HPDE6-E6E7 (cell line): ENCODE measurements around the gene NAT10.
"Not testable (repeated sequence)": the region's sequence is repeated elsewhere in the genome, so short reads cannot be mapped to it uniquely, and the experiment has no call there.

Source experiments
- DNase-seq: peaks from one replicate; pipeline ENCODE4 v3.0.0; 2011; ENCODE audit warnings: missing footprints; ENCODE audit errors: extremely low spot score

The NAT10 gene

DNA sequence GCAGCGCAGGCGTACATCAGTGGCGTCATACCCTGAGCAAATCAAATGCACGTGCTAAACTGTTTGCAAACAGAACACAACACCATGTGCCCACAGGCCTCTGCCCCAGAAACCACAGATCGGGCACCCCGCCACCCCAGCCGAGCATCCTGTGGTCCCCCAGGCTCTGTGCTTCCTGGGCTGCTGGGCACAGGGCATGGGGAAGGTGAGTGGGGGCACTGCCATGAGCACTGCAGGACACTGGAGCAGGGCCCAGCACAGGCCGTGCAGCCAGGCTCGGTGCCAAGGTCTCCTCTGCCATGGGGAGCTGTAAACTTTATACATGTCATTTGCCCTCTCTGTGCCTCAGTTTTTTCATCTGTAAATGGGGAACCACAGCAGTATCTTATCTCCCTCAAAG is 62.5 kb downstream of the NAT10 start:
- no peak for DNase-seq

DNA sequence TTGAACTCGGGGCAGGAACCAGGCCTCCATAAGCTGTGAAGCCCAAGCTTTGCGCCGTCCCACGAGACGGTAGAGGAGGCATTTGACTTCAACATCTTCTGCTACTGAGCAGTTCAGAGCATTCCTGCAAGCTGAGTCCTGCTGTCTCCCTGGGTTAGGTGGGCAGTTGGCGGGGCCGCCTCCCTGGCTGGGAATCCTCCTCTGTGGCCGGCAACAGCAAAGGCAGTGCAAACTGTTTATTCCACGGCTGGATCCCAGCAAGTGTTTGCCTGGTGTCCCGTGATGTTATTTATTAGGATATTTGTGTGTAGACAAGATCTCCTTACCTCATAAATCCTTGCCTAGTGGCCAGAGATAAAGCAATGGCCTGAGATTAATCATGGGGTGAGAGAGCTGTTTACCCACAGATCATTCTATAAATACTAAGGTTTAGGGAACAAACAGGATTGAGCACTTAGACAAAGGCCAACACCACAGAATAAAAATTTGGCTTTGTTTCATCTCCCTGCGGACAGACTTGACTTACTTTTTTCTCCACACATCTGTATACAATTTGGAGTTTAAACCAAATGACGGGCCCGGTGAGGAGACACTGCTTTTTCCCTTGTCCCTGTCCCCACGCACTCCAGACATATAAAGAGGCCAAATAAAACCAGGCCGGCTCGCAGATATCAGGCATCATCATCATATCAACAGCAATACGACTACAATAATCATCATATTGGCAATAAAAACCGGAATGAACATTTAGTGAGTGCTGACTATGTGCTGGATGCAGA is 63.4 kb downstream of the NAT10 start:
- DNase-seq, result no peak

DNA sequence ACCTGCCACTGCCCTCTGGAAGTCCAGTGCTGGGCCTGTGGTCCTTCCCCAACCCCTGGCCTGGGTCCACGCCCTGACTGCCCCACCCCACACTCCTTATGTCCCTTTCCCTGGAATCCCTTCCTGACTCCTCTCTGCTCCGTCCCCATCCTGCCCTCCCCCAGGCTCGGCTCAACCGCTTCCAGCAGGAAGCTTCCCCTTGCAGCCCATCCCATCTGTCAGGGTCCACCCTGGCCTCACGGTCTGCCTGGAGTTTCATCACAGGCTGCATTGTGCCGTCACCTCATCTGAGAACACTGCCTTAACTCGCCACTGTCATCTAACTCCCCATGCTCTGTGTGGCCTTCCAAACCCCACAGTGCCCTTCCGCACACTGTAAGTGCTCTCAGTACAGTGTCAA is 64.3 kb downstream of the NAT10 start:
- no peak for DNase-seq

DNA sequence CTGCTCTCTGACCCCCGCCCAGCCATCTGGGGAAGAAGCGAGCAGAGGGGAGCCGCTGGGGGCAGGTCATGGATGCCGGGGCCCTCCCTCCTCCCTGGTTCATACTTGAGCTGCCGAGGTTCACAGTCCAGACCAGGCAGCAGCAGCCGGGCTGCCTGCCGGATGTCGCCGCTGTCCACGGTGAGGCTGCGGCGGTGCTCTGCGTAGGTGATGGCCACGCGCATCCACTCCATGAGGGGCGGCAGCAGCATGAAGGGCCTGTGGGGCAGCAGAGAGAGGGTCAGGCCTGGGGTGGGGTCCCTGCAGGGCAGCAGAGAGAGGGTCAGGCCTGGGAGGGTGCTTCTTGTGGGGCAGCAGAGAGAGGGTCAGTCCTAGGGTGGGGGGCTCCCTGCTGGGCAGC is 67.6 kb downstream of the NAT10 start:
- no peak for DNase-seq

DNA sequence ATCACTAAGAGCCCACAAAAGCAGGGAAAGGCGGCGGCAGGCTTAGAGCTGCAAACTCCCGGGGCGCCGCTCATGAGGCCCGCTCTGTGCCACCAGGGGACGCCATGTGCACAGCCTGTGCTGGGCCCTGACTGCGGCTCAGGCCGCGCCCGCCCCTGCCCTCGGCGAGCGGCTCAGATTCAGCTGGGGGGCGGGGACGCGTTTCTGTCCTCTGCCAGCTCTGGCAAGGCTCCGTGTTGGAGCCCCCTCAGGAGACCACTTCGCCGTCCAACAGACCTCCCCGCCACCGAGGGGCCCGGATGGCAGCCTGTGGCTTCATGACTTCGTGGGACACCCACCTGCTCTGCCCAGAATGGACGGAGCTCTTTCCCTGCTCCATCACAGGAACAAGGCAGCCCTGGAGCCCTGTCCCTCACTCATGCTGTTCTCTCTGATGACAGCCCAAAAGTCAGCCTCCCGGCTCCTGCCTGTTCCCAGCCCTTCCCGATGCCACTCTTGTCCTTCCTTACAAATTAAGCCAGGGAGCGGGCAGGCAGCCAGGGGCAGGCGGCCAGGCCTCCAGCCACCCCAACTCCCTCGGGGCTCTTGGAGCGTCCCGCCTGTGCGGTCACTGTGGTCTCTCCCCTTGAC is 69.1 kb downstream of the NAT10 start:
- peak; percentile 77 for DNase-seq

DNA sequence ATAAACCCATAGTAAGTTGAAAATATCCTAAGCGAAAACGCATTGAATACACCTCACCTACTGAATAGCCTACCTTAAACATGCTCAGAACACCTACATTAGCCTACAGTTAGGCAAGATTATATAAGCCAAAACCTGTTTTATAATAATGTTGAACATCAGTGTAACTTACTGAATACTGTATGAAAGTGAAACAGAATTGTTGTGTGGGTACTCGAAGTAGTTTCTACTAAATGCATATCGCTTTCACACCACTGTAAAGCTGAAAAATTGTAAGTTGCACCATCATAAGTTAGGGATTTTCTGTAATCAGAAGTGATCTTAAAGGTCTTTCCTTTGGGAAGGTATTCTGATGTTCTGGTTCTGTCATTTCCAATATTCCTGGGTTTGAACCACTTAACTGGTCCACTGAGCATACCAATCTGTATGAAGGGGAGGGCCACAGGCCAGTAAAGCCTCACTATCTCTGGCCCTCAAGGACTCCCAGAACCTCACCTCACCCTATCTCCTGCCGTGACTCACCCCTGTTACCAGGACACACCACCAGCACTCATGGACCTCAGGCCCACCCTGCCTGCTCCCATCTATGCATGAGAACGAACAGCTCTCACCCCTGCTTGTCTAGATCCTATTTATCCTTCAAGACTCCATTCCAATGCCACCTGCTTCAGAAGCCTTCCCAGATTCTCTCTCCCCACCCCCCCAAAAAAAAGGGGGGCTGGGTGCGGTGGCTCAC is 70.0 kb downstream of the NAT10 start:
- DNase-seq, result no peak

DNA sequence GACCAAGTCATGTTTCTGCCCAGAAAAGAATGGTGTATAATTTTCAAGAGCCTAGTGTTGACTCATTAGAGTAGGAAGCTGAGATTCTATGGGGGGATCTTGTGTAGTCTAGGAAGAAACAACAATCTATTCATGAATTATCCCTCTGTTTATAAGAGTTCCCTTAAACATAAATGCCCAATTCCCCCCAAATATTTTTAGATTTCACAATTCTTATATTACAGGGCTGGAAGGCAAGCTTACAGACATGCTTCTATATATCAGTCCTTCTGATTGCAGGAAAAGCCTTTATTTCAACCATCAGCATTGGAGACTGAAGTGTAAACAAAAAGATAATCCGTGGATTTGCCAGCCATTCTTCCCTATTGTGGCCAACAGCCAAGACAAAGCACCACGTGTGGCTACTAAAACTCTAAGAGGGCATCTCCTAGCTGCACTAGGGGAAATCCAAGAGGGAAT is 71.4 kb downstream of the NAT10 start:
- DNase-seq, result no peak

DNA sequence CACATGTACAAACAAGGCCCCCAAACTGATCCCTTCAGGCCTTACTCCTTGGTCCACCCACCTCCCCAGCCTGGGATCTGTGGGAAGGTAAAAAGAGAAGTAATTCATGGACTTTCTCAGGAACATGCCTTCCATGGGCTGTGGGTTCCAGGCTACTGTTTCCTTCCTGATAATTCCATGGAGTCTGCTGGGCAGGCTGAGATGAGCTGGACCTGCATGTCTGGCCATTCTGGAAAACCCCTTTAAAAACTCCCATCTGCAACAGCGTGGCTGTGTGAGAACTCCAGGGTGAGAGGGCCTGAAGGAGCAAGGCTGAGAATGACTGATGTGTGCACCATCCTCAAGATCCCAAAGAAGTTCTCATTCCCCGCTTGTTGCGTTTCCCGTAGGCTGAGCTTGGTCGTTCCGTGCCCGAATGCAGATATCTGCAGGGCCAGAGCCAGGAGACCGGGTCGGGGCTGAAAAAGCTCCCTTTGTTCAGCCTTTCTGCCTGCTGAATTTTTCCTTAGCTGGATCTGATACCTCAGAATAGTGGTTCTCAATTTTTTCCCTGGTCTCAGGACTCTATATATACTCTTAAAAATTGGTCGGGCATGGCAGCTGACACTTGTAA is 72.9 kb downstream of the NAT10 start:
- no peak for DNase-seq

DNA sequence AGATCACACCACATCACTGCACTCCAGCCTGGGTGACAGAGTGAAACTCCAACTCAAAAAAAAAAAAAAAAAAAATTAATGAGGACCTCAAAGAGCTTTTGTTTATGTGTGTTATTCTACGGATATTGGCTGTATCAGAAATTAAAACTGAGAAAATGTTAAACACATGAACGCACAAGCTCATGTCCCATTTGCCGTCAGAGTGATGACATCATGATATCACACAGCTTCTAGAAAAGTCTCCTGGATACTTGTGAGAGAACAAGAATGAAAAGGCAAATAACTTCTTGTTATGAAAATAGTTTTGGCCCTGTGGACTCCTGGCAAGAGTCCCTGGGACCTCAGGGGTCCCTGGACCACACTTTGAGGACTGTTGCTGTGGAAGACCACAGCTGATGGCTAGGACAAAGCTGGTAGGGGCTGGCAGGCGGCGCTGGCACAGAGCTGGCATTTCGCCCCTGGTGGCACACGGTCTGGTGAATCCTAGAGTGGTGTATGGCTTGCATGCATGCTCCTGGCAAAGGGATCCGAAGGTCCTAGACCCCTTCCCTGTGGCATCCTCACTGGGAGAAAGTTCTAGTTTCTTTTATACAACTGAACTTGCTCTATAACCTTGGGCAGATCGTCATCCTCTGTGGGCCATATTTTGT is 73.7 kb downstream of the NAT10 start:
- no peak for DNase-seq

DNA sequence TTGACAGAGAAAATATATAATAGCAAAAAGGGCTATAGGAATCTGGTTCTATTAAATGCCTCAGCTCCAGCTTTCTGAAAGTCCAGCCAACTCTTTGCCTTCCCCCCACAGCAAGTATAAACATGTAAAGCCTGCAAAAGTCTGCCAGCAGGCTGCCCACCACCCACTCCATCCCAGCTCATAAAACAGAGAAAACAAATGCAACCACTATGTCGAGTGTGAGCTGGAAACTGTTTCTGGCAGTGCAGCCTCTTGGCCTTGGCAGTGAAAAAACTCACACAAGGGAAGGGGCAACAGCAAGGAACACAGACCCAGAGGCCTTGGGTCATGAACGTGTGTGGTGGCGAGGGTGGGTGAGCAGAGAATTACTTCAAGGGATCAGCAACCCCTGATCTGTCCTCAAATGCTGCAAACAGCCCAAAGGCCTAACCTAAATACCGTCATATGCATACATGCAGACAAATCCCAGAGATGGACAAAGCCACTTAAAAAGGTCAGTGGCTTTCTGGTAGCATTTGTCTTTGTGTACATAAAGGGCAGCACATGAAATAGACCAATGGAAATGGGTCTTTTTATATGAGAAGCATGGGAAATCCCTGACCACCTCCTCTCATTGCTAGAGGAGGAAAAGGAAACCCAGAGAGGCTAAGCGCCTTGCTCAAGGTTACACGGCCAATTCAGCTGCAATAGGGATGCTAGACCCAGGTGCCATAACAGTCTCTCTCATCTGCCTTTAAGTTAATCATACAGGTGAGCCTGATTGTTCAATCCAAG is 74.8 kb downstream of the NAT10 start:
- DNase-seq, result no peak

DNA sequence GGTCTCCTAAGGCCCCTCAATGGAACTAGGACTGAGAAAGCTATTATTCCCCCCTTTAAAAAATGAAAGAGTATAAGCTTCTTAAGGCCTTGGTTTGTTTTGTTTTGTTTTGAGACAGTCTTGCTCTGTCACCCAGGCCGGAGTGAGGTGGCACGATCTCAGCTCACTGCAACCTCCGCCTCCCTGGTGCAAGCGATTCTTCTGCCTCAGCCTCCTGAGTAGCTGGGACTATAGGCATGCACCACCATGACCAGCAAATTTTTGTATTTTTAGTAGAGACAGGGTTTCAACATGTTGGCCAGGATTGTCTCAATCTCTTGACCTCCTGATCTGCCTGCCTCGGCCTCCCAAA is 75.4 kb downstream of the NAT10 start:
- DNase-seq, result not testable (repeated sequence)

DNA sequence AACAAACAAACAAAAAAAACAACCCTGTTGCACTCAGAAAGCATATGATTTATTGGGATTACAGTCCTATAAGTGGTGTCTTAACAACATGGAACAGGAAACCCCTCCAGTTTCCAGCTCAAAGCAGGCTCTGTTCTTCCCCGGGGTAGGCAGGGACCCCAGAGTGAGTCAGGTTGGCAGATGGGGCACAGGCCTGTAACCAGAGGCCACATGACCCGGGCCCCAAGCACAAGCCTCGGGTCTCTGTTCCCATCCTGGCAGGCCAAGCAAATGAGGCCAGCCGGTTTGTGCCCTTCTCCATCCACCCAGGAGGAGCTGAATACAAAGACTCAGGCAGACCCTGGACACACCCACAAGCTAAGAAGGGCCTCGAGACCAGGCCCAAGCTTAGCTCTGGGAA is 75.8 kb downstream of the NAT10 start:
- DNase-seq, result no peak

DNA sequence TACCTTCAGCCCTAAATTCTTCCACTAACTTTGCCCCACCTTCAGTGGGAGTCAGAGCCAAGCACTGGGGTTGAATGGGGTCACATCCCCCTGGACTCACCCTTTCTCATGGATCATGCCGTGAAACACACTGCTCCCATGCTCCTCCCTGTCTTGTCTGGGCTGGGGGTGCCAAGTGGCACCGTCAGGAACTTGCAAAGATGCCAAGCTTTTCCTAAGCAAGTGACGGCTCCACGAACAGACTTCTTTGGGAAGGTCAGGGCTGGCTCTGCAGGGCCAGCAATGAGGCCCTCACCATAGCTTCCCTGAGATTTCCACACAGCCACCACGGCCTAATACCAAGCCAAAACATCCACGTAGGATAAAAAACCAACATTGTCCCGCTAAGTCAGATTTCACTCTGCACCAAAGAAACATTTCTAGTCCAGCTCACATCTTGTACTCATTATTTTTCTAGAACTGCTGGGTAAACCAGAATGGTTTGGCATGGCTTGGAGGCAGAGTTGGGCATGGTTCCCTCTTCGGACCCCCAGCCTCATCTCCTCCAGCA is 76.5 kb downstream of the NAT10 start:
- DNase-seq, result no peak

DNA sequence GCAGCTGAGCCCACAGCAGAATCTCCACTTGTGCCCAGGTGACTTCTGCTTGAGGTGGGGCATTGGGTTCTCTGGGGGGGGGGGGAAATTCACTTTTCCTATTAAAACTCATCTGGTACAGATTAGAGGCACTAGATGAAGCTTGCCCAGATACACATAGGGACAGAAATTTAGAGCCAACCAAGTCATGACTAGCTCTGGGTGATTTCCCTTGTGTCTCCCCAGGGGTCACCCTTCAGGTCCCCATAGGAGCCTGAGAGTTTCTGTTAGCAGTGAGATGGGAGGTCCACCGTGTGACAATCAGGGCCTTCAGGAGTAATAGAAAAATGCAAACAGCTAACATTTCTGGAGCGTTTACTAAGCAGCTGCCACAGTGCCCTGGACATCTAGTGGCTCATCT is 77.0 kb downstream of the NAT10 start:
- no peak for DNase-seq

DNA sequence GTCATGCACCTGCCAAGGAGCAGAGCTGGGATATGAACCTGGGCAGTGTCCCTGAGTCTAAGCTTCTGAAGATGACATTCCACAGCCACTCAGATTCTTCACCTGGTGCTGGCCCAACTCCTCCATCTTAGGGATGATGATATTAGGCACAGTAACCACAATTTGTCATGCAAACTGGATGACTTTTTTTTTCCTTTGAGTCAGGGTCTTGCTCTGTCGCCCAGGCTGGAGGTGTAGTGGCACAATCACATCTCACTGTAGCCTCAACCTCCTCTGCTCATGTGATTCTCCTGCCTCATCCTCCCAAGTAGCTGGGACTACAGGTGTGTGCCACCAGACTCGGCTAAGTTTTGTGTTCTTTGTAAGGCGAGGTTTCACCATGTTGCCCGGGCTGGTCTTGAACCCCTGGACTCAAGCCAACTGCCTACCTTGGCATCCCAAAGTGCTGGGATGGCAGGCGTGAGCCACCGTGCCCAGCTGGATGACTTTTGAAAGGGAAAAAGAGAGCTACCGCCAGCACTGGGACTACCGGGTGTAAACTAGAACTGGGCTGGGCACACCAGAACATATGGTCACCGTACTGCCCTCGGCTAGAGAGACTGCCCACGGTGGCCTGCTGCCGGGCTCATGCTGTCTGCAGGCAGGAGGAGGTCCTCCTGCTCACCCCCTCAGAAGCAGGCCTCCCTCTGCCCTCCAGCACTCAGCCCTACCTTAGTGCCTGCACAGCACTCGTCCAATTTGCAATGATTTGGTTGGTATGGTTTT is 77.7 kb downstream of the NAT10 start:
- no peak for DNase-seq

DNA sequence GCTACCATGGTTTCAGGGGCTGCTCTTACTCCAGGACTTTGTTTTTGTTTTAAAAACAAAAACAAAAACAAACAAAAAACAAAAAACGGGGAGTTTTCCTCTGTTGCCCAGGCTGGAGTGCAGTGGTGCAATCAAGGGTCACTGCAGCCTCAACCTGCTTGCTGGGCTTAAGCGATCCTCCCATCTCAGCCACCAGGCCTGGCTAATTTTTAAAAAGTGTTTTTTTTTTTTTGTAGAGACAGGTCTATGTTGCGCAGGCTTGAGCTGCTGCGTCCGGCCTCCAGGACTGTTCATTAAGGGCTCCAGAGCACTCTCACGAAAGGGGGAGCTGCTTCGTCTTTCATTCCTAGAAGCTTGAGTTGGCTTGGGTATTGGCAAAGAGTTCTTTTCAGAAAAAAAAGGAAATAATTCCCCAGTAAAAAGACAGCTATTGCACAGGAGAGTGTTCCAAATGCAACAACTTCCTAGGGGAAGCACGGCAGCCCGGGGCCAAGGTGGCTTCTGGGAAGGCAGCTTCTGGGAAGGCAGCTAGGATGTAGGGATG is 78.5 kb downstream of the NAT10 start:
- DNase-seq, result no peak

DNA sequence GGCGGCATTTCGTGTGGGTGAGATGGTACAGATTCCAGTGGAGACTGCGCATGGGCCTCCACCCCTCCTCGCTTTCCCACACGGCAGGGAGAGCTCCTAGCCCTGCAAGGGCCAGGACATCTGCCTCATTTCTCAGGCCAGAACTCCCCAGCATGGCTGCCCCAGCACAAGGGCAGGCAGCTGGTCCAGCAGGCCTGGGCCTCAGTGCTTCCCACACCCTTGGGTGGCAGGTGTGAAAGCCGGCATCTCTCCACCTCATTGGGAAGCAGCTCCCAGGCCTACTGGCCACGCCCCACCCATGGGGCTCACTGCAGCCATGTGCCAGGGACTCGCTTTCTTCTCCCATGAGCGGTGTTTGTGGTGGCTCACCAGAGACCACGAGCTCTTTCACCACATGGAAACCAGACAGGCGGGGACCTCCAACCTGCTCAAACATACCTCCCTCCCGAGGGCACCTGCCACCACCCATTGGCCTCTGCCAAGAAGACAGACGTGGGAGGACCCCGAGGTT is 79.1 kb downstream of the NAT10 start:
- DNase-seq, result no peak

DNA sequence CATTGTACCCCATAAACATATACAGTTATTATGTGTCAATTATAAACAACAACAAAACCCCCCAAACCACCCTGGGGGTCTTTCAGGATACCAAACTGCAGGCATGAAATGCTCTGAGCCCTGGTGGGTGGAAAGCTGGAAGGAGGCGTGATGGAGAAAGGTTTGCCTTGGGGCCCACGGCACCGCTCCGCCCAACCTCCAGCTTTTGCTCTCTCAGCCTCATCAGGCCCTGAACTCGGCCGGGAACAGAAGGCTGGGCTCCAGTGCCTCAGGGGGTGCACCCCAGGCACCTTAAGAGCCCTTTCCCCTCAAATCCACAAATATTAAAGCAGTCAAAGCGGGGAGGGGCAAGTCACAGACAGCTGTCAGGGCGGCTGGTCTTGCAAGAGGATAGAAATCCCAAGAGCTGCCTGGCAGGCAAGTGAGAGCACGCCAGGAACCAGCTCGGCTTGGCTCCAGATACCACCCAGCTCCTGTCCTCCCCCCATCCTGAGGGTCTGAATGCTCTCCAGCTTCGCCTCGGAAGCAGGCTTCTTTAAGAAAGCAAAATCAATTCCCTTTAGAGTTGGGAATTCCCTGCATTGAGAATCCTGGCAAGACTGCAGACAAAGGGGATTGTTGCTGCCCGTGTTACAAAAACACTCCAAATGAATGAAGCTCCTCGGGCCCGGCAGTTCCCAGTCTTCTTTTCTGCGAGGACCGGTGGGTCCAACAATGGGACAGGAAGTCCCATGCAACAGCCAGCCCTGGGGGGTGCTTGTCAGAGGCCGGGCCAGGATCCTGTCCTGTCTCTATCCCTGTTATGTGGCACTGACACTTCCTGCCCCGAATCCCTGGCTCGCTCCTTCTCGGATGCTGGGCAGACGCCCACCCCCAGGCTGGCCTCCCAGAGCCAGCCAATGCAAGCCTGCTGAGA is 80.8 kb downstream of the NAT10 start:
- DNase-seq, result no peak

DNA sequence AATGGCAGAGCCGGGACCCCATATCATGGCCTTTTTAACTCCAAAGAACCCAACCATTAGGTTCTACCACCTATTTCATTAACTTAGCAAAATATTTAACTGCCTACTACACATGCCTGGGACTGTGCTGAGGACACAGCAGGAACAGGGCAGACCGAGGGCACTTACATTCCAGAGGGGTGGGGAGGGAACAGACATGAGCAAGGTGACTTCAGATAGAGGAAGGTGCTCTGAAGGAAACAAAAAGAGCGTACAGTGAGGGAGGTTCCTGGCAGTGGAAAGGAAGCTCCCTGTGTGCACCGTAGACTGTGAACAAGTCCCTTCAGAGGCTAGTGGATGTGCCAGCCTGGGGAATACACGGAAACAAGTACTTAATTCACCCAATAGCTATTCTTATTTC is 82.8 kb downstream of the NAT10 start:
- no peak for DNase-seq
